HG02852 (cell line): ENCODE results near the gene RPS15.

ENCODE experiments used
- ATAC-seq: cut with Tn5 transposase; IDR thresholded peaks from one replicate; pipeline ENCODE4 v1.9.1; 2021; ENCODE audit warnings: mild to moderate bottlenecking, moderate library complexity; ENCODE audit not compliant: unreplicated experiment

The RPS15 gene

GRCh38 chr19:1481893-1482360, 43.7 kb downstream of the RPS15 start:
- no peak for ATAC-seq

GRCh38 chr19:1482361-1483130, 44.4 kb downstream of the RPS15 start:
- ATAC-seq, result no peak

- no peak for ATAC-seq
Measured at GRCh38 chr19:1483131-1483978, 45.2 kb downstream of the RPS15 start.

GRCh38 chr19:1483979-1484428, 45.8 kb downstream of the RPS15 start:
- no peak for ATAC-seq

GRCh38 chr19:1486720-1487575, 48.8 kb downstream of the RPS15 start:
- ATAC-seq, result no peak

GRCh38 chr19:1487576-1488281, 49.5 kb downstream of the RPS15 start:
- ATAC-seq, result no peak

- ATAC-seq, result no peak
Measured at GRCh38 chr19:1488282-1488601, 50.0 kb downstream of the RPS15 start.

GRCh38 chr19:1489463-1490310, 51.5 kb downstream of the RPS15 start:
- no peak for ATAC-seq
